EL (cell line): ENCODE results near the gene SETBP1.
A peak's percentile ranks its signal among the peaks of the same experiment; 100 is the strongest.

ENCODE experiments used
- DNase-seq: peaks from one replicate; pipeline ENCODE4 v3.0.0-alpha.2; 2016

SETBP1 gene

GRCh38 chr18:44848644-44849335 is 168.1 kb downstream of the SETBP1 start:
- no peak for DNase-seq

- no peak for DNase-seq
Measured at GRCh38 chr18:44849361-44849760, 168.7 kb downstream of the SETBP1 start.

GRCh38 chr18:44850001-44850400 is 169.3 kb downstream of the SETBP1 start:
- no peak for DNase-seq

- no peak for DNase-seq
Measured at GRCh38 chr18:44851856-44852621, 171.4 kb downstream of the SETBP1 start.

- no peak for DNase-seq
Measured at GRCh38 chr18:44852818-44853217, 172.1 kb downstream of the SETBP1 start.

- DNase-seq: no peak
Measured at GRCh38 chr18:44853430-44853829, 172.7 kb downstream of the SETBP1 start.

GRCh38 chr18:44855681-44856080 is 175.0 kb downstream of the SETBP1 start:
- DNase-seq: peak; percentile 1

- DNase-seq: no peak
Measured at GRCh38 chr18:44856157-44856556, 175.5 kb downstream of the SETBP1 start.

- DNase-seq: no peak
Measured at GRCh38 chr18:44857081-44857480, 176.4 kb downstream of the SETBP1 start.

- DNase-seq: no peak
Measured at GRCh38 chr18:44857744-44858491, 177.2 kb downstream of the SETBP1 start.

- DNase-seq: no peak
Measured at GRCh38 chr18:44859263-44859662, 178.6 kb downstream of the SETBP1 start.

- DNase-seq: no peak
Measured at GRCh38 chr18:44859751-44860439, 179.2 kb downstream of the SETBP1 start.

GRCh38 chr18:44862112-44862511 is 181.4 kb downstream of the SETBP1 start:
- DNase-seq: no peak

- no peak for DNase-seq
Measured at GRCh38 chr18:44866103-44866502, 185.4 kb downstream of the SETBP1 start.

- no peak for DNase-seq
Measured at GRCh38 chr18:44869533-44869932, 188.8 kb downstream of the SETBP1 start.

GRCh38 chr18:44870631-44871502 is 190.2 kb downstream of the SETBP1 start:
- peak; percentile 15 for DNase-seq

- no peak for DNase-seq
Measured at GRCh38 chr18:44871771-44872170, 191.1 kb downstream of the SETBP1 start.

GRCh38 chr18:44876024-44876423 is 195.3 kb downstream of the SETBP1 start:
- DNase-seq: no peak

GRCh38 chr18:44876755-44877154 is 196.1 kb downstream of the SETBP1 start:
- DNase-seq: no peak

GRCh38 chr18:44878335-44878734 is 197.6 kb downstream of the SETBP1 start:
- no peak for DNase-seq

GRCh38 chr18:44880170-44880569 is 199.5 kb downstream of the SETBP1 start:
- no peak for DNase-seq
